Left lung (tissue), 10 donors: ENCODE measurements around the gene MAEL. TPM values are rescaled to one million over a fixed set of nuclear protein-coding genes. Genes with fewer than 3 reads are reported as not detected.

ENCODE experiments used
- ATAC-seq: fragments of 200-7000 bp; cut with Tn5 transposase; one replicate; pipeline ENCODE4 v1.9.1; 2020; ENCODE audit warnings: moderate library complexity
- DNase-seq, 4 donors: peaks; one replicate each; pipeline ENCODE4 v3.0.0-alpha.2; 2013 to 2020
- H3K27ac ChIP-seq, 2 donors: fragments of 200-600 bp; sonication (generic) in 1 of 2; one replicate each; pipeline versions ENCODE4 v1.5.0 to v1.8.0; 2020 to 2021
- H3K27me3 ChIP-seq, 2 donors: fragments of 200-600 bp; sonication (generic) in 1 of 2; one replicate each; pipeline versions ENCODE4 v1.5.0 to v1.8.0; 2020 to 2021
- H3K36me3 ChIP-seq, 2 donors: fragments of 200-600 bp; sonication (generic) in 1 of 2; one replicate each; pipeline versions ENCODE4 v1.5.0 to v1.8.0; 2020 to 2021
- H3K4me1 ChIP-seq, 2 donors: fragments of 200-600 bp; one replicate each; pipeline ENCODE4 v1.8.0; 2021
- H3K4me3 ChIP-seq, 2 donors: fragments of 200-600 bp; sonication (generic) in 1 of 2; one replicate each; pipeline versions ENCODE4 v1.5.0 to v1.8.0; 2020 to 2021; ENCODE audit warnings: mild to moderate bottlenecking in 1 of 2
- H3K9me3 ChIP-seq, 2 donors: fragments of 200-600 bp; sonication (generic) in 1 of 2; one replicate each; pipeline versions ENCODE4 v1.5.0 to v1.8.0; 2020 to 2021
- intact Hi-C, 2 donors: fragments of 100-400 bp; cut with DNase I; formaldehyde crosslinking; loops; one replicate each; pipeline versions ENCODE4 v1.11.2 to v1.14.2; 2022
- polyA plus RNA-seq, 6 donors: library from polyadenylated mRNA; unstranded; fragments of 120-200 nt; gene quantifications; one replicate each; pipeline ENCODE4 v1.2.1, GENCODE V29; 2013; ENCODE audit not compliant: insufficient read length in 6 of 6
- total RNA-seq, 2 donors: library from RNA; stranded (reverse); fragmentation: NEBNext Ultra II Directional; extraction: Animal tissue kit (Norgen Biotek cat#: 25700); gene quantifications; one replicate each; pipeline ENCODE4 v1.2.1, GENCODE V29; 2021
- TF ChIP-seq, protein P1 (sequence below), 2 donors: fragments of 200-600 bp; sonication (generic) in 1 of 2; IDR thresholded peaks; one replicate each; pipeline versions ENCODE4 v1.5.0 to v1.8.0; 2021; ENCODE audit warnings: antibody characterized with exemption in 2 of 2
- donor health status: DM: no; HTN: yes; CAD: no.
- donor health status: DM: no; HTN: no; CAD: no.

Gene MAEL
- total and polyA plus RNA-seq, 8 donors, result 0.11 to 0.47 (median 0.25) TPM; not detected in 3

DNA sequence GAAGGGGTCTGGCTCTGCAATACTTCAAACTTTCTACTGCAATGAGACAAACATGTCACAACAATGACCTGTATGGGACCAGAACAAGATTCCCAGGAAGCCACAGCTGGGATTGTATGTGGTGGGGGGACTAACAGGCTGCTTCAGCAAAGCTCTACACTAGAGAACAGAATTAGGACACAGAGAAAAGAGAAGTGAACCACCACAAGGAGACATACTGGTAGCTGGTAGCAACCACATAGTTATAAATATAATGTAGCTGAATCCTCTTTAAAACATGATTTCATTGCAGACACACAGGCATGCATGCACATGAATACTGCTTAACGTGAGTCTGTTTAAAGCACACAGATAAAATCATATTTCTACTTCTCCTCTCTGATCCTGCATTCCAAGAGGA lies 10.3 kb upstream of the MAEL start:
- TF ChIP-seq, protein P1, sequence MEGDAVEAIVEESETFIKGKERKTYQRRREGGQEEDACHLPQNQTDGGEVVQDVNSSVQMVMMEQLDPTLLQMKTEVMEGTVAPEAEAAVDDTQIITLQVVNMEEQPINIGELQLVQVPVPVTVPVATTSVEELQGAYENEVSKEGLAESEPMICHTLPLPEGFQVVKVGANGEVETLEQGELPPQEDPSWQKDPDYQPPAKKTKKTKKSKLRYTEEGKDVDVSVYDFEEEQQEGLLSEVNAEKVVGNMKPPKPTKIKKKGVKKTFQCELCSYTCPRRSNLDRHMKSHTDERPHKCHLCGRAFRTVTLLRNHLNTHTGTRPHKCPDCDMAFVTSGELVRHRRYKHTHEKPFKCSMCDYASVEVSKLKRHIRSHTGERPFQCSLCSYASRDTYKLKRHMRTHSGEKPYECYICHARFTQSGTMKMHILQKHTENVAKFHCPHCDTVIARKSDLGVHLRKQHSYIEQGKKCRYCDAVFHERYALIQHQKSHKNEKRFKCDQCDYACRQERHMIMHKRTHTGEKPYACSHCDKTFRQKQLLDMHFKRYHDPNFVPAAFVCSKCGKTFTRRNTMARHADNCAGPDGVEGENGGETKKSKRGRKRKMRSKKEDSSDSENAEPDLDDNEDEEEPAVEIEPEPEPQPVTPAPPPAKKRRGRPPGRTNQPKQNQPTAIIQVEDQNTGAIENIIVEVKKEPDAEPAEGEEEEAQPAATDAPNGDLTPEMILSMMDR (IDR thresholded peaks at IDR 0.05), result no peak

DNA sequence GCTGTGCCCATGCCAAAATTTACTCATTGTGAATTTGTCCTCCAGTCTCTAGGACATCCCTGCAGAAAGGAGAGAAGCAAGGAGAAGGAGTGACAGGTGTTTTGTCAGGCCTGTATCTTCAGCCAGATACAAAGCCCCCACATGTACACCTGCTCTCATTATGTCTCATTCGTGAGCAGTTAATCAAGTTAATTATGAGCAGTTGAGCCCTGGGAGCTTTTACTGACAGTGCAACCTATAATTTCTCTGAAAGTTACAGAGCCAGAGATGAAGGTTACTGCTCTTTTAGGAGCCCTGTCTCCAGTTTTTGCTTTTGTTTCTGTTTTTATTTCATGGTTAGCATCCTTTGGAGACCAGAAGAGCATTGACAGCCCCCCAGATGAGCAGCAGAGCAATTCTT lies 8.7 kb upstream of the MAEL start:
- intact Hi-C loops, result loop anchor here in 1 of 2 donors (10.0 kb wide), 1 partner anchor 56 kb away; no protein-coding TSS in a partner anchor
- Histone ChIP-seq H3K36me3 (no peaks in the 10 kb centered on the region), H3K9me3 (no peaks in the 10 kb centered on the region), H3K27ac (no peak overlapping the region), H3K27me3 (peaks cover 0 to 25% of the 10 kb centered on the region in 2 donors), H3K4me1 (no peaks in the 10 kb centered on the region), H3K4me3 (no peak overlapping the region)
- ATAC-seq (no peak), DNase-seq (no peak)
- TF ChIP-seq, protein P1 (IDR thresholded peaks at IDR 0.05), result no peak

More for the DNA sequence above, 10.3 kb upstream of the MAEL start:
- ATAC-seq, result no peak
- H3K27ac ChIP-seq, result no peak overlapping the region
- intact Hi-C loops, result no loop called here
- peaks cover 0 to 8% of the 10 kb centered on the region in 2 donors for H3K4me1 ChIP-seq
- DNase-seq, result no peak
- H3K36me3 ChIP-seq, result no peaks in the 10 kb centered on the region
- H3K4me3 ChIP-seq, result no peak overlapping the region
- H3K27me3 ChIP-seq, result peaks cover 10 to 37% of the 10 kb centered on the region in 2 donors
- no peaks in the 10 kb centered on the region for H3K9me3 ChIP-seq

DNA sequence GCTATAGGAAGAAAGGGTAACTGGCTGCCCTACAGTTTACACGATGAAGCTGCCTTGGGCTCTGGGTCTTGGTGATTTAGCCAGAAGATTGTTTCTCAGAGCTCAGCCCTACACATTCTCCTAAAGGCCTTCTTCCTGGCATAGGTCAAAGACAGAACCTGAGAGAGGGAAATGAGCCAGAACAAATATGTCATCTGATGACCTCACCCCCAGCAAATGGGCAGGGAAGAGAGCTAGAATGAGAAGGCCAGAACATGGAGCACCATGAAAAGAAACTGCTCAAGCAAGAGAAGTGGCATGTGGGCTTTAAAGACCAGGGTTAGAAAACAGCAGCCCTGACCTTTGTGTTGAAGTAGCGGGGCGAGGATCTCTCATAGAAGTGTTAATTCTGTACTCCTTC lies 8.3 kb upstream of the MAEL start:
- ATAC-seq (no peak), DNase-seq (no peak)
- TF ChIP-seq, protein P1 (IDR thresholded peaks at IDR 0.05), result no peak
- Histone ChIP-seq H3K4me1 (no peaks in the 10 kb centered on the region), H3K27ac (no peak overlapping the region), H3K27me3 (peaks cover 0 to 21% of the 10 kb centered on the region in 2 donors), H3K9me3 (no peaks in the 10 kb centered on the region), H3K4me3 (no peak overlapping the region), H3K36me3 (no peaks in the 10 kb centered on the region)
- intact Hi-C loops, result loop anchor here in 1 of 2 donors (10.0 kb wide), 1 partner anchor 56 kb away; no protein-coding TSS in a partner anchor

DNA sequence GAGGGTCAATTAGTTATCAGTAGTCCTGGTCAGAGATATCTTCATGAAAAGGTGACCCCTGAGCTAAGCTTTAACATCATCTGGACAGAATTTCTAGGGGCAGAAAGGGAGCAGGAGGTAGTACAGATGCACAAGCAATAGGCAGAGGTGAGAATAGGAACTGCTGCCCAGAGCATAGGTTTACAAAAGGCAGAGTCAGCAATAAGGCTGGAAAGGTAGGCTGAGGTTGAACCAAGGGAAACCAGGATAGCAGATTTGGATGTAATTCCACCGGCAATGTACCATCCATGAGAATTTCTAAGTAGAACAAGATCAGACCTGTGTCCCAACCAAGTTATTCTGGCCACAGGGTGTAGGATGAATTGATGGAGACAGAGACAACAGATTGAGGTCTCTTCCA lies 7.5 kb upstream of the MAEL start:
- H3K27ac ChIP-seq, result no peak overlapping the region
- no peak overlapping the region for H3K4me3 ChIP-seq
- H3K9me3 ChIP-seq, result no peaks in the 10 kb centered on the region
- TF ChIP-seq, protein P1 (IDR thresholded peaks at IDR 0.05), result no peak
- H3K36me3 ChIP-seq, result no peaks in the 10 kb centered on the region
- DNase-seq (no peak), ATAC-seq (no peak)
- no peaks in the 10 kb centered on the region for H3K4me1 ChIP-seq
- intact Hi-C loops, result loop anchor here in 1 of 2 donors (10.0 kb wide), 1 partner anchor 57 kb away; no protein-coding TSS in a partner anchor
- peaks cover 0 to 13% of the 10 kb centered on the region in 2 donors for H3K27me3 ChIP-seq

DNA sequence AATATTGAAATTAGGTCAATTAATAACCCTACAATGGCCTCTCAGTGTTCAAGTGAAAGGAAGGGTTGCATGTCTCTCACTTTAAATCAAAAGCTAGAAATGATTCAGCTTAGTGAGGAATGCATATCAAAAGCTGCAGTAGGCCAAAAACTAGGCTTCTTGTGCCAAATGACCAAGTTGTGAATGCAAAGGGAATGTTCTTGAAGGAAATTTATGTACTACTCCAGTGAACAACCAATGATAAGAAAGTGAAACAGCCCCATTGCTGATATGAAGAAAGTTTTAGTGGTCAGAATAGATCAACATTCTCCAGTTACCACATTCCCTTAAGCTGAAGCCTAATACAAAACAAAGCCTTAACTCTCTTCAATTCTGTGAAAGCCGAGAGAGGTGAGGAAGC lies 10.0 kb downstream of the MAEL start:
- peaks cover 0 to 12% of the 10 kb centered on the region in 2 donors for H3K9me3 ChIP-seq
- no peaks in the 10 kb centered on the region for H3K4me1 ChIP-seq
- TF ChIP-seq, protein P1 (IDR thresholded peaks at IDR 0.05), result no peak
- intact Hi-C loops, result no loop called here
- H3K36me3 ChIP-seq, result no peaks in the 10 kb centered on the region
- H3K27ac ChIP-seq, result no peak overlapping the region
- H3K27me3 ChIP-seq, result peaks cover 0 to 5% of the 10 kb centered on the region in 2 donors
- no peak overlapping the region for H3K4me3 ChIP-seq
- DNase-seq (no peak), ATAC-seq (no peak)
